ENCODE results near the gene SVEP1. TPM values are rescaled to one million over a fixed set of nuclear protein-coding genes. Genes with fewer than 3 reads are reported as not detected.

SVEP1 gene
- total RNA-seq, 1 experiment from 2014 or later: 0.04 TPM

DNA sequence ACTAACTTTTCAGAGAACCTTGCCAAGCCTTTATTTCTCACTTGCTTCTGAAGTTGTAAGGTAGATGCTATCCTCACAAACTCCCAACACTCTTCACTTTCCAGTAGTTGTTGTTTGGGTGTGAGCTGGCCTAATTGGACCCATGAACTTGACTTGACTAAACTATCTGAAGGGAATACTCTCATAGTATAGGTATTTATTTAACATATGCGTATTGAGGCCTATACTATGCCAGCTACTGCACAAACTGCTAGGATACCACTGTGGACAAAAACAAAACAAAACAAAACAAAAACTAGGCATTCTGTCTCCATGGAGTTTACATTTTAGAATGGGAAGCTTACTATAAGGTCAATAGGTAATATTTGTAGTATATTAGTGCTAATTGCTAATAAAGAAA is 243.2 kb downstream of the SVEP1 start:
- Histone ChIP-seq H3K4me3 (ENCODE audit: low read length) (no peak overlapping the region), H3K79me2 (ENCODE audit: low read length) (no peaks in the 10 kb centered on the region), H3K9me3 (ENCODE audit: low read length) (no peaks in the 10 kb centered on the region), H3K27ac (ENCODE audit: low read length) (no peak overlapping the region), H3K36me3 (ENCODE audit: low read depth, low read length) (no peaks in the 10 kb centered on the region), H4K20me1 (ENCODE audit: low read length) (no peaks in the 10 kb centered on the region), H3K4me1 (ENCODE audit: insufficient read depth, low read length) (no peaks in the 10 kb centered on the region), H3F3A (ENCODE audit: low read length, unreplicated experiment) (no peaks in the 10 kb centered on the region), H3K9ac (ENCODE audit: low read length) (no peak overlapping the region), H3K27me3 (ENCODE audit: low read length) (no peaks in the 10 kb centered on the region), H3K4me2 (ENCODE audit: low read length) (no peak overlapping the region), H3K9me2 (replicated peaks; ENCODE audit: low read length) (no peaks in the 10 kb centered on the region), H2AFZ (ENCODE audit: low read length) (no peak overlapping the region)
- ATAC-seq (no peak), DNase-seq (no peak)
- BruUV-seq (replicated peaks): no TSS peak
- intact Hi-C loops (cut with micrococcal nuclease): no loop called here
- CTCF ChIA-PET: no interaction called here
- POLR2A ChIA-PET (ENCODE audit: unreplicated experiment): no interaction called here
- TF ChIP-seq EZH2phosphoT487 (IDR thresholded peaks at IDR 0.05; ENCODE audit: borderline replicate concordance, low read length): no peak
- TF ChIP-seq, protein P1, sequence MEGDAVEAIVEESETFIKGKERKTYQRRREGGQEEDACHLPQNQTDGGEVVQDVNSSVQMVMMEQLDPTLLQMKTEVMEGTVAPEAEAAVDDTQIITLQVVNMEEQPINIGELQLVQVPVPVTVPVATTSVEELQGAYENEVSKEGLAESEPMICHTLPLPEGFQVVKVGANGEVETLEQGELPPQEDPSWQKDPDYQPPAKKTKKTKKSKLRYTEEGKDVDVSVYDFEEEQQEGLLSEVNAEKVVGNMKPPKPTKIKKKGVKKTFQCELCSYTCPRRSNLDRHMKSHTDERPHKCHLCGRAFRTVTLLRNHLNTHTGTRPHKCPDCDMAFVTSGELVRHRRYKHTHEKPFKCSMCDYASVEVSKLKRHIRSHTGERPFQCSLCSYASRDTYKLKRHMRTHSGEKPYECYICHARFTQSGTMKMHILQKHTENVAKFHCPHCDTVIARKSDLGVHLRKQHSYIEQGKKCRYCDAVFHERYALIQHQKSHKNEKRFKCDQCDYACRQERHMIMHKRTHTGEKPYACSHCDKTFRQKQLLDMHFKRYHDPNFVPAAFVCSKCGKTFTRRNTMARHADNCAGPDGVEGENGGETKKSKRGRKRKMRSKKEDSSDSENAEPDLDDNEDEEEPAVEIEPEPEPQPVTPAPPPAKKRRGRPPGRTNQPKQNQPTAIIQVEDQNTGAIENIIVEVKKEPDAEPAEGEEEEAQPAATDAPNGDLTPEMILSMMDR (conservative IDR thresholded peaks at IDR 0.05; ENCODE audit: low read depth, low read length): no peak
- TF ChIP-seq EZH2 (IDR thresholded peaks at IDR 0.05; ENCODE audit: low read length, unreplicated experiment): no peak

DNA sequence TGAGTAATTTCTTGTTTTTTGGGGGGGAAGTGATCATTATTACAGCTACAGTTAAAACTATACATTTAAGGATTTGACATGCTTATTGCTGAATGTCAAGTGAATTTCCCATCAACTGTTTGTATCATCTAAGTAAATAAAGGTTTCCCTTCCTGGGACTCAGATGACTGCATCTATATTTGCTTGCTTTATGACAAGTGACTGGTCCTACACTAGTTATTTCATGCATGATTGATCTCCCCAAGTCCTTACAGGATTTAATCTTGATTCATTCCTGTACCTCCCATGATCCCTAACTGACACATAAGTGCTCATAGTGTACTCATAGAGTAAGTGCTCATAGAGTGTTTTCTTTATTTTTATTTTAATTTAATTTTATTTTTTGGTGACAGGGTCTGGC is 244.7 kb downstream of the SVEP1 start:
- H3K4me1 ChIP-seq (ENCODE audit: insufficient read depth, low read length): no peaks in the 10 kb centered on the region
- no peaks in the 10 kb centered on the region for H3K9me2 ChIP-seq (replicated peaks; ENCODE audit: low read length)
- no peak overlapping the region for H3K9ac ChIP-seq (ENCODE audit: low read length)
- H3F3A ChIP-seq (ENCODE audit: low read length, unreplicated experiment): no peaks in the 10 kb centered on the region
- no peaks in the 10 kb centered on the region for H3K27me3 ChIP-seq (ENCODE audit: low read length)
- ATAC-seq (no peak), DNase-seq (no peak)
- no peak overlapping the region for H2AFZ ChIP-seq (ENCODE audit: low read length)
- no peak overlapping the region for H3K27ac ChIP-seq (ENCODE audit: low read length)
- no peaks in the 10 kb centered on the region for H3K9me3 ChIP-seq (ENCODE audit: low read length)
- H3K4me3 ChIP-seq (ENCODE audit: low read length): no peak overlapping the region
- BruUV-seq (replicated peaks): no TSS peak
- H4K20me1 ChIP-seq (ENCODE audit: low read length): no peaks in the 10 kb centered on the region
- H3K4me2 ChIP-seq (ENCODE audit: low read length): no peak overlapping the region
- H3K36me3 ChIP-seq (ENCODE audit: low read depth, low read length): no peaks in the 10 kb centered on the region
- ChIA-PET CTCF (no interaction called here), POLR2A (ENCODE audit: unreplicated experiment) (no interaction called here)
- intact Hi-C loops (cut with micrococcal nuclease): no loop called here
- TF ChIP-seq EZH2phosphoT487 (IDR thresholded peaks at IDR 0.05; ENCODE audit: borderline replicate concordance, low read length): no peak
- TF ChIP-seq, protein P1 (conservative IDR thresholded peaks at IDR 0.05; ENCODE audit: low read depth, low read length): no peak
- TF ChIP-seq EZH2 (IDR thresholded peaks at IDR 0.05; ENCODE audit: low read length, unreplicated experiment): no peak
- no peaks in the 10 kb centered on the region for H3K79me2 ChIP-seq (ENCODE audit: low read length)

DNA sequence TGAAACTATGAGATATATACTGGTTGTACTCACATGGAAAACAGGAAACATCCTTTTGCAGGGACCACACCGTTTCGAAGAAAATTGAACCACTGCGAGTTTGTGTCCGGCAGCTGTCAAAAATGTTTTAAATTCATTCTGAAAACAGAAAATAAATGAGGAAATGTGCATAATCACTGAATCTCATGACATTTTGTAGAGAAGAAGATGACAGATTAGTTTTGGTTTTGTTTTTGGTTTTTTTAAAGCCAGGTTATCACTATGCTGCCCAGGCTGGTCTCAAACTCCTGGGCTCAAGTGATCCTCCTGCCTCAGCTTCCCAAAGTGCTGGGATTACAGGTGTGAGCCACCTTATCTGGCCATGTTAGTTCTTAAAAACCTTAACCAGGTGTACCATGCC is 245.4 kb downstream of the SVEP1 start:
- no peak for DNase-seq
- TF ChIP-seq EZH2phosphoT487 (IDR thresholded peaks at IDR 0.05; ENCODE audit: borderline replicate concordance, low read length): no peak
- no TSS peak for BruUV-seq (replicated peaks)
- Histone ChIP-seq H3K4me2 (ENCODE audit: low read length) (no peak overlapping the region), H3K9me2 (replicated peaks; ENCODE audit: low read length) (no peaks in the 10 kb centered on the region), H3K79me2 (ENCODE audit: low read length) (no peaks in the 10 kb centered on the region), H3F3A (ENCODE audit: low read length, unreplicated experiment) (no peaks in the 10 kb centered on the region), H3K27me3 (ENCODE audit: low read length) (no peaks in the 10 kb centered on the region), H2AFZ (ENCODE audit: low read length) (no peak overlapping the region), H3K4me3 (ENCODE audit: low read length) (no peak overlapping the region), H3K9me3 (ENCODE audit: low read length) (no peaks in the 10 kb centered on the region), H3K4me1 (ENCODE audit: insufficient read depth, low read length) (no peaks in the 10 kb centered on the region), H3K9ac (ENCODE audit: low read length) (no peak overlapping the region), H3K27ac (ENCODE audit: low read length) (no peak overlapping the region), H4K20me1 (ENCODE audit: low read length) (no peaks in the 10 kb centered on the region), H3K36me3 (ENCODE audit: low read depth, low read length) (no peaks in the 10 kb centered on the region)
- POLR2A ChIA-PET (ENCODE audit: unreplicated experiment): no interaction called here
- CTCF ChIA-PET: no interaction called here
- no peak for ATAC-seq
- intact Hi-C loops (cut with micrococcal nuclease): no loop called here
